HepG2 (cell line): Measurements from ENCODE around the gene IDS. TPM values are rescaled to one million over a fixed set of nuclear protein-coding genes. Genes with fewer than 3 reads are reported as not detected.

Experiments used
- ATAC-seq: fragments of 200-7000 bp; cut with Tn5 transposase; 3 replicates; pipeline ENCODE4 v1.9.1; 2020; ENCODE audit warnings: mild to moderate bottlenecking, moderate library complexity
- BruUV-seq: library from RNA; stranded (reverse); fragments of 400-500 nt; replicated peaks from 2 replicates; lab custom pipeline; 2021; lab: Mats Ljungman, UMichigan
- CTCF ChIA-PET: fragments of 300-600 bp; formaldehyde crosslinking; extraction: SDS; loops from one replicate; lab custom pipeline; 2021; ENCODE audit warnings: low total read pairs, inconsistent platforms, low intra/inter-chr PET ratio; lab: Yijun Ruan, JAX
- POLR2A ChIA-PET: fragments of 350-600 bp; sonication (Branson Sonifier 250); formaldehyde crosslinking; loops from one replicate; lab custom pipeline; 2020; ENCODE audit warnings: antibody characterized with exemption, inconsistent platforms; lab: Yijun Ruan, JAX
- DNase-seq: peaks from one replicate; pipeline ENCODE4 v3.0.0-alpha.2; 2015; ENCODE audit warnings: low spot score
- FAIRE-seq: peaks from 3 replicates; lab custom pipeline; 2011; peaks lifted over from hg19 to GRCh38; lab: Jason Lieb, UNC
- H2AFZ ChIP-seq: one replicate; pipeline ENCODE4 v1.6.1; 2011; ENCODE audit warnings: low read length, inconsistent platforms
- H3K27ac ChIP-seq: fragments of 300-600 bp; 3 replicates; pipeline ENCODE4 v1.8.0; 2011; ENCODE audit warnings: mixed run types, mild to moderate bottlenecking, mixed read lengths, low read length, inconsistent platforms; ENCODE audit not compliant: insufficient read depth; ENCODE audit errors: extremely low read length
- H3K27me3 ChIP-seq, 2 experiments: fragments of 200-600 bp in 1 of 2; 2 replicates in 1 of 2; 3 replicates in 1 of 2; pipeline versions ENCODE4 v1.6.0 to v1.8.0; 2011; ENCODE audit warnings: low read length in 2 of 2, mild to moderate bottlenecking in 2 of 2, moderate library complexity in 2 of 2, inconsistent platforms in 1 of 2; ENCODE audit not compliant: insufficient read depth in 2 of 2, control insufficient read depth in 1 of 2
- H3K36me3 ChIP-seq, 2 experiments: fragments of 200-600 bp in 1 of 2; replicated peaks in 1 of 2; 2 replicates in 1 of 2; 3 replicates in 1 of 2; pipeline versions ENCODE4 v1.5.1 to v1.8.0; 2011; ENCODE audit warnings: low read length in 2 of 2, inconsistent platforms in 1 of 2; ENCODE audit not compliant: insufficient read depth in 2 of 2, control insufficient read depth in 1 of 2
- H3K4me1 ChIP-seq: 2 replicates; pipeline ENCODE4 v1.5.1; 2012; ENCODE audit warnings: low read length, inconsistent platforms; ENCODE audit not compliant: insufficient read depth
- H3K4me2 ChIP-seq: 2 replicates; pipeline ENCODE4 v1.6.0; 2011; ENCODE audit warnings: low read depth, low read length, inconsistent platforms
- H3K4me3 ChIP-seq, 3 experiments: fragments of 200-600 bp in 1 of 3; sonication (generic), shearing (Covaris generic) in 1 of 3; replicated peaks in 1 of 3; 2 replicates each; pipeline ENCODE4 v1.5.1; 2011 to 2016; ENCODE audit warnings: low read length in 3 of 3, inconsistent platforms in 2 of 3, low read depth in 2 of 3, mild to moderate bottlenecking in 2 of 3, control low read depth in 1 of 3, mixed read lengths in 1 of 3; ENCODE audit not compliant: insufficient read depth in 1 of 3
- H3K79me2 ChIP-seq: one replicate; pipeline ENCODE4 v1.6.1; 2011; ENCODE audit warnings: low read length, inconsistent platforms; ENCODE audit not compliant: insufficient read depth
- H3K9ac ChIP-seq: 2 replicates; pipeline ENCODE4 v1.6.0; 2011; ENCODE audit warnings: mild to moderate bottlenecking, low read depth, low read length, inconsistent platforms; ENCODE audit not compliant: insufficient read depth
- H3K9me3 ChIP-seq: 2 replicates; pipeline ENCODE4 v1.5.1; 2012; ENCODE audit warnings: mild to moderate bottlenecking, low read length
- H4K20me1 ChIP-seq: 2 replicates; pipeline ENCODE4 v1.6.0; 2011; ENCODE audit warnings: inconsistent platforms, mild to moderate bottlenecking, low read length, moderate library complexity; ENCODE audit not compliant: insufficient read depth
- MIER3 ChIP-seq: IDR thresholded peaks from 2 replicates; pipeline ENCODE4 v1.6.1; 2016; ENCODE audit warnings: missing compliant biosample characterization, borderline replicate concordance
- MTF1 ChIP-seq: sonication (generic); formaldehyde crosslinking; IDR thresholded peaks from 2 replicates; pipeline ENCODE4 v1.5.0; 2020; ENCODE audit warnings: missing genetic modification reagents
- MYPOP ChIP-seq: sonication (generic); formaldehyde crosslinking; IDR thresholded peaks from 2 replicates; pipeline ENCODE4 v1.8.1; 2023; ENCODE audit warnings: mild to moderate bottlenecking, moderate library complexity, missing genetic modification reagents
- SRF ChIP-seq: IDR thresholded peaks from 2 replicates; pipeline ENCODE4 v1.6.1; 2011; ENCODE audit warnings: mild to moderate bottlenecking, low read depth, low read length, moderate library complexity
- ZNF383 ChIP-seq: sonication (generic); formaldehyde crosslinking; IDR thresholded peaks from 2 replicates; pipeline ENCODE4 v1.4.0; 2020; ENCODE audit warnings: missing genetic modification reagents, mild to moderate bottlenecking, borderline replicate concordance
- ZNF484 ChIP-seq: sonication (generic); formaldehyde crosslinking; IDR thresholded peaks from 2 replicates; pipeline ENCODE4 v1.5.1; 2020; ENCODE audit warnings: mild to moderate bottlenecking, low read depth, missing genetic modification reagents, borderline replicate concordance
- ZNF512 ChIP-seq: sonication (generic); formaldehyde crosslinking; IDR thresholded peaks from 2 replicates; pipeline ENCODE4 v1.4.0; 2020; ENCODE audit warnings: mild to moderate bottlenecking, missing genetic modification reagents
- ZNF670 ChIP-seq: sonication (generic); formaldehyde crosslinking; IDR thresholded peaks from 2 replicates; pipeline ENCODE4 v1.8.0; 2022; ENCODE audit warnings: mild to moderate bottlenecking, missing genetic modification reagents, borderline replicate concordance
- ZNF770 ChIP-seq: sonication (generic); formaldehyde crosslinking; IDR thresholded peaks from 2 replicates; pipeline ENCODE4 v1.5.0; 2020; ENCODE audit warnings: mild to moderate bottlenecking, missing genetic modification reagents
- ZSCAN25 ChIP-seq: sonication (generic); formaldehyde crosslinking; IDR thresholded peaks from 2 replicates; pipeline ENCODE4 v1.8.0; 2022; ENCODE audit warnings: mild to moderate bottlenecking, missing genetic modification reagents
- WGBS: methylation state at CpG from one replicate; pipeline ENCODE4 v1.1.6; 2017; ENCODE audit warnings: low lambda C conversion rate; 5-methylcytosine and 5-hydroxymethylcytosine counted together
- in situ Hi-C: cut with HindIII; loops from 2 replicates; pipeline ENCODE4 v1.10.0; 2017; ENCODE audit warnings: low pct_unique_long_range_greater_than_20kb; ENCODE audit not compliant: extremely low pct_ligation_motif_present
- intact Hi-C: fragments of 100-400 bp; cut with micrococcal nuclease; formaldehyde crosslinking; loops from one replicate; pipeline ENCODE4 v1.10.0; 2022; ENCODE audit not compliant: unreplicated experiment
- polyA plus RNA-seq, 8 experiments: library from polyadenylated mRNA; depleted of rRNA in 3 of 8; stranded (reverse) in 7 of 8; unstranded in 1 of 8; fragments of >200 nt; fragmentation: Illumina TruSeq in 4 of 8; extraction: Trizol in 4 of 8; gene quantifications; 2 replicates each; pipeline versions ENCODE4 v1.2.1 to v1.2.3, GENCODE V29; 2011 to 2016; ENCODE audit warnings: low read depth in 4 of 8, missing spikeins in 1 of 8, mixed read lengths in 1 of 8; ENCODE audit not compliant: insufficient read depth in 1 of 8
- total RNA-seq, 5 experiments: library from RNA; depleted of rRNA; stranded (reverse); fragments of >200 nt; fragmentation: Illumina TruSeq; extraction: Trizol; gene quantifications; 2 replicates each; pipeline ENCODE4 v1.2.3, GENCODE V29; 2016; ENCODE audit warnings: low read depth in 1 of 5

Gene IDS
- total and polyA plus RNA-seq, 2 of the 13 experiments (the other 11 are each of a cell fraction or from before 2014, with no cell fraction given): 2.2 to 11.9 TPM

GRCh38 chrX:149512225-149512885, 7.2 kb upstream of the IDS start (continued):
- no peak for TF ChIP-seq ZNF512 (CRISPR knock-in tag)
- no peak for TF ChIP-seq MIER3 (CRISPR knock-in tag)
- TF ChIP-seq ZNF383 (CRISPR knock-in tag): no peak
- TF ChIP-seq MTF1: no peak
- no peak for TF ChIP-seq ZSCAN25 (CRISPR knock-in tag)
- peak; percentile 59 for TF ChIP-seq ZNF770 (CRISPR knock-in tag)
- no peak for TF ChIP-seq MYPOP (CRISPR knock-in tag)

DNA sequence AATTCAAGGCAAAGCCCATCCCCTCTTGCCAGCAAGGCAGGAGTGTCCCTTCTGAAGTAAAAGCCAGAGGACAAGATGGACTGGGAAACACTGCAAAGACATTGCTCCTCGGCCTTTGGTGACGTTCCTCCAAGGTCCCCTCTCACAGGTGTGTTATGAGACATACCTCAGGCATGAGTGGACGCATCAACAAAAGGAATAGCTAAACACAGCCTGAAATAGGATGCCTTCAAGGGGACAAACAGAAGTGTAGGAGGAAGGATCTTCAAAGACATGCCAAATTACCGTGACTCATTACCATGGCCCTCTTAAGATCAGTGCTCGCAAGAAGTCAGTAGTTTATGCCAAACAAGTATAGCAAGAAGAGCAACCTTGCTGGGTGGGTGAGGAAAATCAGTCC, 6.0 kb upstream of the IDS start:
- ChIA-PET CTCF (no interaction called here), POLR2A (interaction anchor here (1.6 kb wide), 1 partner anchor 29 kb away, joined by 8 read pairs; the partner anchor contains the start of gene EOLA1)
- 30% methylated on average over 5 of the region's 5 CpGs for WGBS
- no peak overlapping the region for H3K4me3 ChIP-seq
- ATAC-seq (no peak), FAIRE-seq (no peak), DNase-seq (no peak)
- peaks cover 10% of the 10 kb centered on the region; the same call in 1 of the 2 replicates for H3K4me1 ChIP-seq
- no peak overlapping the region for H3K9ac ChIP-seq
- no peak overlapping the region for H3K4me2 ChIP-seq
- H3K27me3 ChIP-seq: no peaks in the 10 kb centered on the region
- no peaks in the 10 kb centered on the region for H3K79me2 ChIP-seq
- H3K9me3 ChIP-seq: no peaks in the 10 kb centered on the region
- intact Hi-C loops (no loop called here), in situ Hi-C loops (no loop called here)
- H2AFZ ChIP-seq: no peak overlapping the region
- BruUV-seq: no TSS peak
- no peaks in the 10 kb centered on the region for H3K36me3 ChIP-seq
- H4K20me1 ChIP-seq: no peaks in the 10 kb centered on the region
- no peak overlapping the region for H3K27ac ChIP-seq
- no peak for TF ChIP-seq SRF
- no peak for TF ChIP-seq ZNF484 (CRISPR knock-in tag)
- no peak for TF ChIP-seq ZNF670
